Ectodermal cell (in vitro differentiated cells): Measurements from ENCODE around the gene NPEPL1.

Source experiments
- H3K27ac ChIP-seq: 2 replicates; pipeline ENCODE4 v1.7.0; 2013; ENCODE audit warnings: mild to moderate bottlenecking, low read depth, low read length; ENCODE audit not compliant: insufficient read depth, poor library complexity, severe bottlenecking
- H3K27me3 ChIP-seq: 2 replicates; pipeline ENCODE4 v1.7.0; 2013; ENCODE audit warnings: mild to moderate bottlenecking, low read length; ENCODE audit not compliant: insufficient read depth, control insufficient read depth, poor library complexity, severe bottlenecking
- H3K36me3 ChIP-seq: one replicate; pipeline ENCODE4 v1.7.0; 2013; ENCODE audit warnings: low read length; ENCODE audit not compliant: control insufficient read depth, insufficient read depth
- H3K4me1 ChIP-seq: one replicate; pipeline ENCODE4 v1.7.0; 2013; ENCODE audit warnings: low read length; ENCODE audit not compliant: control insufficient read depth, insufficient read depth
- H3K4me3 ChIP-seq: 2 replicates; pipeline ENCODE4 v1.7.0; 2013; ENCODE audit warnings: low read depth, low read length, control low read depth; ENCODE audit not compliant: insufficient read depth
- H3K9me3 ChIP-seq: 2 replicates; pipeline ENCODE4 v1.7.0; 2013; ENCODE audit warnings: mild to moderate bottlenecking, low read length, moderate library complexity; ENCODE audit not compliant: control insufficient read depth
- WGBS, 2 experiments: methylation state at CpG; one replicate each; pipeline ENCODE4 v1.1.7; 2013; ENCODE audit warnings: missing lambda C conversion rate in 2 of 2; 5-methylcytosine and 5-hydroxymethylcytosine counted together

Gene NPEPL1

GRCh38 chr20:58657986-58658385 is 34.6 kb upstream of the NPEPL1 start:
- no peak overlapping the region for H3K4me3 ChIP-seq
- H3K36me3 ChIP-seq, result no peaks in the 10 kb centered on the region
- no peaks in the 10 kb centered on the region for H3K27me3 ChIP-seq
- H3K9me3 ChIP-seq, result no peaks in the 10 kb centered on the region
- WGBS, 2 experiments, result 91 to 93% methylated on average over 4 of the region's 4 CpGs
- no peak overlapping the region for H3K27ac ChIP-seq
- peaks cover 17% of the 10 kb centered on the region for H3K4me1 ChIP-seq

DNA sequence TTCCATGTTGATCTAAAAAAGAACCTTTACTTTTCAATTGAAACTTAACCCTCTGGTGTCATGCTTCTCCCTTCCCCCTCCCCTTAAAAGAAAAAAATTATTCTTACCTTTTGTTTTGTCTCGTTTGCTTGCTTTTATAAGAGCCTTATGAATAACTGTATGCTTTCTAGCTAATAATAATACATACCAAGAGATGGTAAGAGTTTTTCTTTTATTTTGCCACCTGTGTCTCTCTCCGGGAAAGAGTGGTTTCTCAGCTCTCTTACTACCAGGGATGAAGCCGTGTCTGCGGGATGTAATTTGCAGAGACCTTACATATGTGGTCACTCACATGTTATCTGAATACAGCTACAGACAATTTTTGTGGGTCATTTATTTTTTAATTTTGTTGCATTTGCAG is 33.8 kb upstream of the NPEPL1 start:
- Histone ChIP-seq H3K36me3 (no peaks in the 10 kb centered on the region), H3K27ac (no peak overlapping the region), H3K9me3 (no peaks in the 10 kb centered on the region), H3K4me3 (no peak overlapping the region), H3K4me1 (peaks cover 17% of the 10 kb centered on the region), H3K27me3 (no peaks in the 10 kb centered on the region)
- WGBS, 2 experiments, result 76 to 84% methylated on average over 3 of the region's 4 CpGs

DNA sequence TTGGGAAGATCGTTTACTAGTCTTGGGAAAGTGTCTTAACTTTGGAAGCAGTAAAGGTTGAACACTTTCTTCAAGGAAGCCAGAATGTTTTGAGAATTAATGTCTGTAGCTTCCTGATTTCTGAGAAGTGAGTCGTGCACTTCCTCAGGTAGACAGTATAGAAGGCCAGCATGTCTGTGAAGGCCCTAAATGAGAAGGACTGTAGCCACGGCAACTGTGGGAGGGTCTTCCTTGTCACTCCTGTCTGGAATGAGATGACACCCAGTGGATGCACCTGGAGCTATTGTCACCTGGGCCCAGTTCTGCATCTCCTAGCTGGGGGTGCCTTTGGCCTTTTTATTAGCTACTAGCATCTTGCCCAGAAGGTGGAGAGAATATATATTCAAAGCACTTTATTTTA is 32.8 kb upstream of the NPEPL1 start:
- H3K4me3 ChIP-seq, result no peak overlapping the region
- H3K4me1 ChIP-seq, result peaks cover 13% of the 10 kb centered on the region
- H3K36me3 ChIP-seq, result no peaks in the 10 kb centered on the region
- H3K27me3 ChIP-seq, result no peaks in the 10 kb centered on the region
- 76 to 83% methylated on average over 3 of the region's 3 CpGs for WGBS, 2 experiments
- H3K27ac ChIP-seq, result no peak overlapping the region
- no peaks in the 10 kb centered on the region for H3K9me3 ChIP-seq

- Histone ChIP-seq H3K27ac (no peak overlapping the region), H3K4me3 (no peak overlapping the region), H3K4me1 (peaks cover 3% of the 10 kb centered on the region), H3K27me3 (no peaks in the 10 kb centered on the region), H3K9me3 (no peaks in the 10 kb centered on the region), H3K36me3 (no peaks in the 10 kb centered on the region)
- WGBS, 2 experiments, result 93% methylated on average over 14 of the region's 14 CpGs
Observed at GRCh38 chr20:58660855-58661597, 31.6 kb upstream of the NPEPL1 start.

- H3K4me1 ChIP-seq, result no peaks in the 10 kb centered on the region
- 90 to 94% methylated on average over 11 to 12 of the region's 12 CpGs for WGBS, 2 experiments
- no peak overlapping the region for H3K4me3 ChIP-seq
Observed at GRCh38 chr20:58661598-58662473, 30.8 kb upstream of the NPEPL1 start.

GRCh38 chr20:58664331-58664730 is 28.3 kb upstream of the NPEPL1 start:
- H3K4me3 ChIP-seq, result no peak overlapping the region
- H3K36me3 ChIP-seq, result no peaks in the 10 kb centered on the region
- H3K27ac ChIP-seq, result no peak overlapping the region
- H3K4me1 ChIP-seq, result peaks cover 4% of the 10 kb centered on the region
- H3K9me3 ChIP-seq, result no peaks in the 10 kb centered on the region
- H3K27me3 ChIP-seq, result no peaks in the 10 kb centered on the region
- 94 to 100% methylated on average over 1 to 2 of the region's 2 CpGs for WGBS, 2 experiments

More at GRCh38 chr20:58661598-58662473, 30.8 kb upstream of the NPEPL1 start:
- H3K27me3 ChIP-seq, result no peaks in the 10 kb centered on the region
- H3K27ac ChIP-seq, result no peak overlapping the region
- no peaks in the 10 kb centered on the region for H3K36me3 ChIP-seq
- H3K9me3 ChIP-seq, result no peaks in the 10 kb centered on the region

GRCh38 chr20:58664883-58665282 is 27.7 kb upstream of the NPEPL1 start:
- Histone ChIP-seq H3K27ac (no peak overlapping the region), H3K4me3 (no peak overlapping the region), H3K4me1 (peaks cover 5% of the 10 kb centered on the region), H3K27me3 (no peaks in the 10 kb centered on the region), H3K36me3 (no peaks in the 10 kb centered on the region), H3K9me3 (no peaks in the 10 kb centered on the region)
- WGBS, 2 experiments, result 90 to 94% methylated on average over 5 of the region's 5 CpGs

DNA sequence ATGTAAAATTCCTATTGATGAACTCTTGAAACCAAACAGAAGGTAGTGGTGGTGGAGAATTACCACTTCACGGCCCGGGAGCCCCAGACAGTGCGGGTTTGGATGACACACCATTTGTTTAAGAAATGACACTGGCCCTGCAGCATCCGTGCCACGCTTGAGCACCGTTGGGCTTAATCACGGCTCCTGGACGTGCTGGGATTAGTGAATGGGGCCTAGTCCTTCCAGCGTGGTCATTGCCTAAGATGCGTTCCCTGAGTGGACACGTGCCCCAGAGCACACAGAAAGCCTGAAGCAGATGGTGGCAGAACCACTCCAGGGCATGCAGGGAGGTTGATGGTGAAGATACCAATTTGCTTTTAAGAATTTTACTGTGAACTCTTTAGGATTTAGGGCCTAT is 27.0 kb upstream of the NPEPL1 start:
- peaks cover 3% of the 10 kb centered on the region for H3K36me3 ChIP-seq
- WGBS, 2 experiments, result 87% methylated on average over 11 of the region's 11 CpGs

GRCh38 chr20:58666702-58667101 is 25.9 kb upstream of the NPEPL1 start:
- peaks cover 9% of the 10 kb centered on the region for H3K4me1 ChIP-seq
- H3K36me3 ChIP-seq, result peaks cover 6% of the 10 kb centered on the region
- no peak overlapping the region for H3K4me3 ChIP-seq
- no peaks in the 10 kb centered on the region for H3K9me3 ChIP-seq
- no peaks in the 10 kb centered on the region for H3K27me3 ChIP-seq
- WGBS, 2 experiments, result 94 to 97% methylated on average over 7 of the region's 7 CpGs
- no peak overlapping the region for H3K27ac ChIP-seq

More for the DNA sequence above, 27.0 kb upstream of the NPEPL1 start:
- Histone ChIP-seq H3K4me1 (peaks cover 9% of the 10 kb centered on the region), H3K9me3 (no peaks in the 10 kb centered on the region), H3K4me3 (no peak overlapping the region), H3K27me3 (no peaks in the 10 kb centered on the region), H3K27ac (no peak overlapping the region)

- Histone ChIP-seq H3K4me3 (no peak overlapping the region), H3K27me3 (no peaks in the 10 kb centered on the region), H3K36me3 (peaks cover 6% of the 10 kb centered on the region), H3K9me3 (no peaks in the 10 kb centered on the region), H3K4me1 (peaks cover 9% of the 10 kb centered on the region), H3K27ac (no peak overlapping the region)
- 87 to 88% methylated on average over 5 of the region's 5 CpGs for WGBS, 2 experiments
Observed at GRCh38 chr20:58667975-58668374, 24.6 kb upstream of the NPEPL1 start.
